DMS114 treated with DMSO at 0.1 percent for 48 hours (cell line): ENCODE measurements around the gene SHISAL1.

Experiments used
- DNase-seq: peaks from one replicate; lab custom pipeline; 2025; ENCODE audit not compliant: unreplicated experiment; lab: John Stamatoyannopoulos, UW

Gene SHISAL1

GRCh38 chr22:44312766-44313165 is at the start of gene SHISAL1:
Gene SHISAL1 (minus strand): TSS chr22:44312951. CDS start chr22:44300945, 12,006 bp downstream.
- no peak for DNase-seq

DNA sequence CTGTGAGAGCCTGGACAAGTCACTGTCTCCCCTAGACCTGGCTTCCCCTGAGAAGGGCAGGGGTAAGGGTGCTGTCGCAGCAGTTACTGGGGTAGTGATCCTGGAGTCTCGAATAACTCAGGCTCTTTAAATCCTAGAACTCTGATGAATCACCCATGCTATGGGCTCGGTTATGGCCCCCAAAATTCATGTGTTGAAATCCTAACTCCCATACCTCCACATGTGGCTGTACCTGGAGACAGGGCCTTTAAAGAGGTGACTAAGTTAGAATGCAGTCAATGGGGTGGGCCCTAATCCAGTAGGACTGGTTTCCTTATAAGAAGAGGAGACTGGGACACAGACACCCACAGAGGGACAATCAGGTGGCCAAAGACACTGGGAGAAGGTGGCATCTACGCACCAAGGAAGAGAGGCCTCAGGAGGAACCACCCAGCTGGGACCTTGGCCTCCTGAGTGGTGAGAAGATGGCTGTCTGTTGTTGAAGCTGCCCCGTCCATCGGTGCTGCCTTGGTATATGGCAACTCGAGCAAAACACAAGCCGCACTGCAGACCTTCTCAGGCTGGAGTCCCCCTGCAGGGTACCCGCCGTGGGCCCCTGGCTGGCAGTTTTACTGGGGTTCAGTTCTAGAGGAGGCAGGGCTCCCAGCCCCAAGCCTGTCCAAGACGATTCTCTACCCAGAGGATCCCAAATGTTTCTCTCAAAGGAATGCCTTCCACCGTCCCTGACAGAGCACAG is 48.8 kb upstream of the SHISAL1 start:
- no peak for DNase-seq

- DNase-seq: no peak
Measured at GRCh38 chr22:44360668-44361381, 48.1 kb upstream of the SHISAL1 start.

GRCh38 chr22:44360306-44360667 is 47.5 kb upstream of the SHISAL1 start:
- no peak for DNase-seq

DNA sequence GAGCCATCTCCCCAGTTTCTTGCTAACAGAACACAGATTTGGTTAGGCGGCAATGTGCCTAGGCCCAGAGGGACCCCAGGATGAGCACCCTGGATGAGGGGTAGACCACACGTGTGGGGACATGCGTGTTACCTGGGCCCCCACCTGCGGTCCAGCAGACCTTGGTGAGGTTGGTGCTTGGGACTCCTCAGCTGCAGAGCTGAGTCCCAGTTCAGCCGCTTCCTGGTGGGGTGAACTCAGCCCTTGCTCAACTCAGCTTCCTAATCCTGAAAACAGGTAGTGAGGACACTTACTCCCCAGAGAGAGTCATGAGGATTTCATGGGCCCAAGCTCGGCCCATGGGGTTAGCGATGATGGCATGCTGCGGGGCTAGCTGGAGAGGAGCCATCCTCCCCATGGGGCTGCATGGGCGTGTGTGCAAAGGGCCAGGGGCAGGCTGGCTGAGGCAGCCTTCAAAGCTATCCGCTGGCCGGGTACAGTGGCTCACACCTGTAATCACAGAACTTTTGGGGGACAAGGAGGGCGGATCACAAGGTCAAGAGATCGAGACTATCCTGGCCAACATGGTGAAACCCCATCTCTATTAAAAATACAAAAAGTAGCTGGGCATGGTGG is 46.9 kb upstream of the SHISAL1 start:
- DNase-seq: no peak

GRCh38 chr22:44358709-44359440 is 46.1 kb upstream of the SHISAL1 start:
- DNase-seq: no peak

DNA sequence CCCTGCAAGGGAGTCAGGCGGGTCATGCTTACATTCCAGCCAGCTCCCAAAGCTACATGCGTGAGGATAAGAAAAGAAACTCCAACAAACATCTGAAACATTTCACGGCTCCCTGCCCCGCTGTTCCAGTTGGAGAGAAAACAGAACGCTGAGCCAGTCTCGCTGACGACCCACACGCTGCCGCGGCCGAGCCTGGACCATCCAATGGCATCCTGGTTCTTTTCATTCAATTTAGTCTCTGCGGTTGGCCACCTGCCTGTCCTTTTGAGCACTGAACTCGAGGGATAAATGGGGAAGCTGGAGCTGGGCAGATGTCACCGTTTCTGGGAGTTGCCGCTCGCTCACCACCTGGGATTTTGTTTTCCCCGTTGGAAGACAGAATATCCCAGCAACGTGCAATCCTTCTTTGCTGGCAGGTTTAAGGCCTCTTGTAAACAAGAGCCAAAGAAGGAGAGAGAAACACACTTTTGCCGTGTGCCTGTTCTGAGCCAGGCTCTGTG is 45.3 kb upstream of the SHISAL1 start:
- no peak for DNase-seq

GRCh38 chr22:44357296-44357965 is 44.7 kb upstream of the SHISAL1 start:
- no peak for DNase-seq

- DNase-seq: no peak
Measured at GRCh38 chr22:44355716-44356070, 42.9 kb upstream of the SHISAL1 start.

DNA sequence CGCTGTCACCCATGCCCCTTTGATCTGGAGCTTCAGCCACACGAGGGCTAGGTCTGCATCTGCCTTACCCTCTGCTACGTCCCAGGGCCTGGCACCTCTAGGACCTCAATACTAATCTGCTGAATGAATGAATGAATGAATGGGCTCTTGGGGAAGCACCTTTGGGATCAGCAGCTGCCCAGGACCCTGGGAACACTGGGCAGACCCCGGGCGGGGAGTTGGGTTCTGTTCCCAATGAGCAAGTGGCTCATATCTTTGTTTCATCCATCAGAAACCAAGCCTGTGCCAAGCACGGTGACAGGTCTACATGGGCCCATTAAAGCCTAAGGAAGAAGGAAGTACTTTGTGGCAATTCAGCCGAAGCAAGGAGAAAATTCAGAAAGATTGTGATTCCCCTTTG is 41.5 kb upstream of the SHISAL1 start:
- DNase-seq: no peak

GRCh38 chr22:44353041-44353440 is 40.3 kb upstream of the SHISAL1 start:
- no peak for DNase-seq

- no peak for DNase-seq
Measured at GRCh38 chr22:44352378-44353035, 39.8 kb upstream of the SHISAL1 start.

- no peak for DNase-seq
Measured at GRCh38 chr22:44351685-44352377, 39.1 kb upstream of the SHISAL1 start.

- DNase-seq: no peak
Measured at GRCh38 chr22:44351037-44351436, 38.3 kb upstream of the SHISAL1 start.

GRCh38 chr22:44349594-44349993 is 36.8 kb upstream of the SHISAL1 start:
- no peak for DNase-seq

GRCh38 chr22:44348971-44349560 is 36.3 kb upstream of the SHISAL1 start:
- DNase-seq: no peak

DNA sequence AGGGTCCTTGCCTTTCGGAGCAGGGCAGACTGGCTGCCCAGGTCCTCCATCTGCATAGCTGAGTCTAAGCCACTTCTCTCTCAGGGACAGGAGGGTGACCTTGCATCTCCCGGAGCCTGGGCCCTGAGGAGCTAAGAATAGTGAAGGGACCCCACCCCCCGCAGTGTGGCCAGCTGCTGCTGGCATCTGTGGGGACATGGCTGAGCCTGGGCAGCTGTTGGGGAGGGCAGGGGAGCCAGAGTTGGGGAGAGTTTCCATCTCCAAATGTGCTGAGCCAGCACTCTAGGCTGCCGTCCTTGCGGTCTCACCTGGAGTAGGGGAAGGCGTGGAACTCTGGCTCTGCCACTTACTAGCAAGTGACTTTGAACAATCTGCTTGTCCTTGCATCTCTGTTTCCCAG is 34.8 kb upstream of the SHISAL1 start:
- DNase-seq: no peak

DNA sequence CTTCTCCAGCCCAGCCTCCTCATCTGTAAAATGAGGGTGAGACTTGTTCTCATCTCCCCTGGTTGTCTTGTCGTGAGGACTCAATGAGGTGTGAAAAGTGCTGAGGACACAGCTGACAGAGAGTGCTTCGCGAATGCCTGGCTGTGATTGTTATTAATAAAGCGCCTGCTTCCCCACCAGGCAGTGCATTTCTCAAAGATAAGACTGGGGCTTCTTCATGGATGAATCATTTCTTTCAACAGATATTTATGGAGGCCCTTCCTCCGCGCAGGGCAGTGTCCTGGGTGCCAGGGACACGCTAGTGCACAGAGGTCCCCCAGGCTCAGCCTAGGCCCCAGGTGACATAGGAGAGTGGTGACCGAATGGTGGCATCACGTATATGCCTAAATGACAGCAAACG is 34.3 kb upstream of the SHISAL1 start:
- no peak for DNase-seq

GRCh38 chr22:44345872-44346271 is 33.1 kb upstream of the SHISAL1 start:
- no peak for DNase-seq
